Activated CD4-positive, alpha-beta T cell treated with anti-CD3 and anti-CD28 coated beads, Interleukin-2, amount 50 U/mL, for 24 hours (primary cell): ENCODE data around the gene PSEN1.

ENCODE experiments used
- DNase-seq, 2 donors: peaks; one replicate each; pipeline ENCODE4 v3.0.0-alpha.2; 2020; ENCODE audit warnings: low read depth in 1 of 2, low spot score in 1 of 2

The PSEN1 gene

DNA sequence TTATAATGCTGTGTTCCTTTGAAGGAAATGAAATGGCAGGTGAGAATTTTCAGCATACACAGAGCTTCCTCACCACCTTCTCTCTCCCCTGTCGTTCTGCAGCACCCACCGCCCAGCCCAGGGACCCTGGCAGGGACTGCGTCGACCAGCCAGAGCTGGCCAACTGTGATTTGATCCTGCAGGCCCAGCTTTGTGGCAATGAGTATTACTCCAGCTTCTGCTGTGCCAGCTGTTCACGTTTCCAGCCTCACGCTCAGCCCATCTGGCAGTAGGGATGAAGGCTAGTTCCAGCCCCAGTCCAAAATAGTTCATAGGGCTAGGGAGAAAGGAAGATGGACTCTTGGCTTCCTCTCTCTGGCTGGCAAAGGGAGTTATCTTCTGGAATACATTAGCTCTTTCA lies 136.1 kb downstream of the PSEN1 start:
- no peak for DNase-seq
